Mesendoderm (in vitro differentiated cells): ENCODE data around the gene CDH8.
A peak's percentile ranks its signal among the peaks of the same experiment; 100 is the strongest.

Experiments used
- DNase-seq: peaks from one replicate; pipeline ENCODE4 v3.0.0; 2013
- H2AK5ac ChIP-seq: 2 replicates; pipeline ENCODE4 v1.6.1; 2013; ENCODE audit warnings: low read length, inconsistent platforms
- H2BK120ac ChIP-seq: 2 replicates; pipeline ENCODE4 v1.6.1; 2013; ENCODE audit warnings: low read depth, mild to moderate bottlenecking, low read length, moderate library complexity, mixed read lengths
- H2BK15ac ChIP-seq: replicated peaks from 2 replicates; pipeline ENCODE4 v1.6.1; 2013; ENCODE audit warnings: low read depth, mild to moderate bottlenecking, moderate library complexity
- H2BK5ac ChIP-seq: 2 replicates; pipeline ENCODE4 v1.6.1; 2013; ENCODE audit warnings: low read length, inconsistent platforms
- H3K18ac ChIP-seq: 2 replicates; pipeline ENCODE4 v1.6.1; 2013; ENCODE audit warnings: mild to moderate bottlenecking, low read length, mixed read lengths
- H3K23ac ChIP-seq: one replicate; pipeline ENCODE4 v1.6.1; 2013; ENCODE audit warnings: low read length
- H3K27ac ChIP-seq: 2 replicates; pipeline ENCODE4 v1.5.1; 2013; ENCODE audit warnings: low read depth, mild to moderate bottlenecking, inconsistent platforms, low read length, moderate library complexity
- H3K27me3 ChIP-seq: 2 replicates; pipeline ENCODE4 v1.6.1; 2013; ENCODE audit warnings: low read length, control low read depth, mild to moderate bottlenecking, inconsistent platforms; ENCODE audit not compliant: insufficient read depth, poor library complexity
- H3K36me3 ChIP-seq: 2 replicates; pipeline ENCODE4 v1.6.1; 2013; ENCODE audit warnings: low read length, inconsistent platforms; ENCODE audit not compliant: control insufficient read depth, insufficient read depth
- H3K4ac ChIP-seq: one replicate; pipeline ENCODE4 v1.6.1; 2013; ENCODE audit warnings: low read depth, mild to moderate bottlenecking, low read length, moderate library complexity
- H3K4me1 ChIP-seq: 2 replicates; pipeline ENCODE4 v1.6.1; 2013; ENCODE audit warnings: low read depth, low read length, inconsistent platforms; ENCODE audit not compliant: control insufficient read depth
- H3K4me2 ChIP-seq: 2 replicates; pipeline ENCODE4 v1.6.1; 2013; ENCODE audit warnings: low read length
- H3K4me3 ChIP-seq: 2 replicates; pipeline ENCODE4 v1.5.1; 2013; ENCODE audit warnings: mild to moderate bottlenecking, low read length
- H3K56ac ChIP-seq: one replicate; pipeline ENCODE4 v1.6.1; 2013; ENCODE audit warnings: low read length
- H3K79me1 ChIP-seq: 2 replicates; pipeline ENCODE4 v1.6.1; 2013; ENCODE audit warnings: low read length, inconsistent platforms
- H3K79me2 ChIP-seq: 2 replicates; pipeline ENCODE4 v1.6.1; 2013; ENCODE audit warnings: mild to moderate bottlenecking, low read length; ENCODE audit not compliant: control insufficient read depth, insufficient read depth
- H3K9ac ChIP-seq: 2 replicates; pipeline ENCODE4 v1.6.1; 2013; ENCODE audit warnings: low read length, inconsistent platforms
- H4K5ac ChIP-seq: one replicate; pipeline ENCODE4 v1.6.1; 2013; ENCODE audit warnings: low read length
- H4K8ac ChIP-seq: one replicate; pipeline ENCODE4 v1.6.1; 2013; ENCODE audit warnings: low read depth, mild to moderate bottlenecking, control low read depth, low read length, moderate library complexity
- WGBS: extraction: QIAGEN DNeasy Blood & Tissue Kit; methylation state at CpG from one replicate; pipeline ENCODE4 v1.1.7; 2013; ENCODE audit warnings: low lambda C conversion rate, missing lambda C conversion rate; ENCODE audit not compliant: insufficient coverage; ENCODE audit errors: extremely low coverage; 5-methylcytosine and 5-hydroxymethylcytosine counted together

CDH8 gene

DNA sequence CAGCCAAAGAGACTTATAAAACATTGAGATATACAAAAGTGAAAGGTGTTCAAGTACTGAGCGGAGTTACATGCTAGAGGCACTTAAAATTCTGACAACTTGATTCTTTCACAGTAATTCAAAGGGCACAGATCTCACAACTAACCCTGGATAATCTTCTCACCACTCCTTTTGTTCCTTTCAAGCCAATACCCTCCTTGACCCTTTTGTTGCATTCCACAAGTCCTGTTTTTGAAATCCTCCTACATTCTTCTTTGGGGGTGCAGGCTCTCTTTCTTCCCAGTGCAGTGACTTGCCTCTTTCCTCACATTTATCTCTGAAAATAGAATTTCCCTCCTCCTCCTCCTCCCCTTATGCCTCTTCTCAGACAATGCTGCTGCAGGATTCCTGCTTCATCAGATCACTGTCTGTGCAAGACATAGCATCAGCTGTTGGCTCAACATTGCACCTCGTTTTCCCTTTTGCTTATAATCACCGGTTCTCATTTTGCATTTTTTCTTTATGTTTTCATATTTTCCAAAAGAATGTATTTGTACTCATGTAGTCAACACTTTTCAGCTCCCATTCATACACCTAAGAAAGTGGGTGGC is 199.3 kb downstream of the CDH8 start:
- Histone ChIP-seq H2BK15ac (no peak overlapping the region), H3K9ac (no peak overlapping the region), H3K18ac (no peak overlapping the region), H4K5ac (no peak overlapping the region), H4K8ac (no peak overlapping the region), H3K79me2 (no peaks in the 10 kb centered on the region), H2AK5ac (no peak overlapping the region), H3K23ac (no peak overlapping the region), H3K4me3 (no peak overlapping the region), H3K4ac (no peak overlapping the region), H3K79me1 (no peaks in the 10 kb centered on the region), H3K36me3 (no peaks in the 10 kb centered on the region), H3K56ac (no peak overlapping the region), H3K4me2 (no peak overlapping the region), H2BK120ac (no peak overlapping the region), H3K4me1 (peaks cover 7% of the 10 kb centered on the region), H3K27ac (no peak overlapping the region), H2BK5ac (no peak overlapping the region), H3K27me3 (no peaks in the 10 kb centered on the region)
- DNase-seq = peak; percentile 53
- WGBS = no CpG with 5 or more reads among the region's 3 CpGs

- no peak overlapping the region for H3K18ac ChIP-seq
- 100% methylated on average over 1 of the region's 2 CpGs for WGBS
- H3K4me1 ChIP-seq = peaks cover 7% of the 10 kb centered on the region
These were observed 202.2 kb downstream of the CDH8 start for GRCh38 chr16:61834082-61834481.

DNA sequence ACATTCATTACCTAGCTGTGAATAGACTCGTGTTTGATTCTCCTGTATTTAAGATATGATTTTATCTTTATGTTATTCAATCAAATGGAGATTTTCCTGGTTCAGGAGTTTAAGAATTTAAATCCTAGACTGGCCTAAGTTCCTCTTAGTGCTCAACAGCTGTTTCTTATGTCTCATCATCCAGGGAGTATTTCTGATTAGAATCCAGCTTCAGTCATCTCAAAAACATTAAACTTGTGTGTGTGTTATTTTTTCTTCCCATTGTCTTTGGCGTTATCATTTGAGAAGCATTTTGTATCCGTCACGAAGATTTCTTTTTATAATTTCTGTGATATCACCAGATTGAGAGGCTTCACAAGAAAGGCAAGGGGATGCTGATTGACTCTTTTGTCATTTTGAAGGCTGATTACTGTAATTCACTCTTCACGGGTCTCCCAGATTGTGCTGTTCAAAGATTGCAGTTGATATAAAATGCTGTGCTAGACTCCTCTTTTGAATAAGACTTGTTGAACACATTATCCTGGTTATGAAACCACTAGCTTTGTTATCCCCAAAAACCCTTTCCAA is 204.8 kb downstream of the CDH8 start:
- H4K5ac ChIP-seq = no peak overlapping the region
- no peaks in the 10 kb centered on the region for H3K36me3 ChIP-seq
- H3K4me2 ChIP-seq = no peak overlapping the region
- no peak overlapping the region for H2BK5ac ChIP-seq
- H3K56ac ChIP-seq = no peak overlapping the region
- no peak for DNase-seq
- H4K8ac ChIP-seq = no peak overlapping the region
- no peak overlapping the region for H3K4me3 ChIP-seq
- H3K27me3 ChIP-seq = no peaks in the 10 kb centered on the region
- H3K23ac ChIP-seq = no peak overlapping the region
- no peaks in the 10 kb centered on the region for H3K4me1 ChIP-seq
- H2AK5ac ChIP-seq = no peak overlapping the region
- H3K18ac ChIP-seq = no peak overlapping the region
- no peak overlapping the region for H3K9ac ChIP-seq
- H3K27ac ChIP-seq = no peak overlapping the region
- no peak overlapping the region for H2BK120ac ChIP-seq
- no peak overlapping the region for H2BK15ac ChIP-seq
- no peaks in the 10 kb centered on the region for H3K79me1 ChIP-seq
- H3K79me2 ChIP-seq = no peaks in the 10 kb centered on the region
- no peak overlapping the region for H3K4ac ChIP-seq
- no CpG with 5 or more reads among the region's 5 CpGs for WGBS

More at GRCh38 chr16:61834082-61834481, 202.2 kb downstream of the CDH8 start:
- Histone ChIP-seq H2BK120ac (no peak overlapping the region), H3K56ac (no peak overlapping the region), H3K23ac (no peak overlapping the region), H3K4me2 (no peak overlapping the region), H2BK15ac (no peak overlapping the region), H2BK5ac (no peak overlapping the region), H2AK5ac (no peak overlapping the region), H3K27ac (no peak overlapping the region), H3K36me3 (no peaks in the 10 kb centered on the region), H3K79me2 (no peaks in the 10 kb centered on the region), H3K4me3 (no peak overlapping the region), H4K5ac (no peak overlapping the region), H3K9ac (no peak overlapping the region), H3K27me3 (no peaks in the 10 kb centered on the region), H4K8ac (no peak overlapping the region), H3K4ac (no peak overlapping the region), H3K79me1 (no peaks in the 10 kb centered on the region)
- DNase-seq = no peak

DNA sequence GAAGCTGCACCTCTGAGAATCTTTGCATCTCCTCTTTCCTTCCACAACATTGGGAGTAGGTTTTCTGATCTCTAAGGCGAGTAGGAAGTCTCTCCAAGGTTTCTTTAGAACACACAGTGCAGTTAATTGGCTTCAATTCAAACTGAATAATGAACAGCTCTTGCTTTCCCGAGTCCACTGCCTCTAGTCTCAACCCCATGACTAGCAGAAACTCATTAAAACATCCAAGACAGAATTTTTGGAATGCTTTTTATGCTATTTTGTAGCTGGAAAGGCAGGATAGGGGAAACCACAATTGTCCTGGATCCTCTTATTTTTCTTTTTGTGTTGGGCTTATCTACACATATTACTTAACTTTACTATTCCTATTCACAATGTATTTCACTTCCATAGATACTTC is 206.6 kb downstream of the CDH8 start:
- Histone ChIP-seq H3K9ac (no peak overlapping the region), H3K23ac (no peak overlapping the region), H2BK120ac (no peak overlapping the region), H3K79me2 (no peaks in the 10 kb centered on the region), H3K18ac (no peak overlapping the region), H3K79me1 (no peaks in the 10 kb centered on the region), H3K4me1 (no peaks in the 10 kb centered on the region), H4K8ac (no peak overlapping the region), H2AK5ac (no peak overlapping the region), H3K56ac (no peak overlapping the region), H3K4me2 (no peak overlapping the region), H3K27me3 (no peaks in the 10 kb centered on the region), H3K36me3 (no peaks in the 10 kb centered on the region), H3K27ac (no peak overlapping the region), H3K4ac (no peak overlapping the region), H2BK5ac (no peak overlapping the region), H3K4me3 (no peak overlapping the region), H4K5ac (no peak overlapping the region), H2BK15ac (no peak overlapping the region)
- DNase-seq = no peak
- WGBS = no CpG with 5 or more reads among the region's 2 CpGs

DNA sequence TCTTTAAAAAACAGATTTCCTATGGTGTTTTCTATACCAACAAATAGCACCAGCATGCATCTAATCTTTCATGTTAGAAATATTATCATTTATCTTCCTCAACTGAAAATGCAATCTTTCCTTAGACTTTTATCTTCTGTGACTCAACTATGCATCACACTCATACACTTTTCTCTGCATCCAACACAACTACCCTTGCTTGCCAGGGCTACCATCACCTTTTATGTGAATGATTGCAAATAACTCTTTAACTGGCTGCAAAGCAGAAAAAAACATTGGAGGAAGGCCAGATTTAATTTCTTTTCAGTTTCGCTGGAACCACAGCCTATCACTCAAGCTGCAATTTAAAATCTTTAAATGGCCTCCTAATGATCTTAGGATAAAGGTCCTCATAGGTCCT is 212.9 kb downstream of the CDH8 start:
- no peak overlapping the region for H3K4me2 ChIP-seq
- H3K4ac ChIP-seq = no peak overlapping the region
- H3K27ac ChIP-seq = no peak overlapping the region
- H2BK120ac ChIP-seq = no peak overlapping the region
- H2AK5ac ChIP-seq = no peak overlapping the region
- no CpG with 5 or more reads among the region's 1 CpG for WGBS
- H3K36me3 ChIP-seq = no peaks in the 10 kb centered on the region
- H4K8ac ChIP-seq = no peak overlapping the region
- H4K5ac ChIP-seq = no peak overlapping the region
- H3K23ac ChIP-seq = no peak overlapping the region
- no peak overlapping the region for H3K18ac ChIP-seq
- H3K79me2 ChIP-seq = no peaks in the 10 kb centered on the region
- no peaks in the 10 kb centered on the region for H3K4me1 ChIP-seq
- no peak overlapping the region for H2BK5ac ChIP-seq
- no peaks in the 10 kb centered on the region for H3K27me3 ChIP-seq
- no peak for DNase-seq
- H3K9ac ChIP-seq = no peak overlapping the region
- no peak overlapping the region for H2BK15ac ChIP-seq
- H3K56ac ChIP-seq = no peak overlapping the region
- H3K4me3 ChIP-seq = no peak overlapping the region
- H3K79me1 ChIP-seq = no peaks in the 10 kb centered on the region

DNA sequence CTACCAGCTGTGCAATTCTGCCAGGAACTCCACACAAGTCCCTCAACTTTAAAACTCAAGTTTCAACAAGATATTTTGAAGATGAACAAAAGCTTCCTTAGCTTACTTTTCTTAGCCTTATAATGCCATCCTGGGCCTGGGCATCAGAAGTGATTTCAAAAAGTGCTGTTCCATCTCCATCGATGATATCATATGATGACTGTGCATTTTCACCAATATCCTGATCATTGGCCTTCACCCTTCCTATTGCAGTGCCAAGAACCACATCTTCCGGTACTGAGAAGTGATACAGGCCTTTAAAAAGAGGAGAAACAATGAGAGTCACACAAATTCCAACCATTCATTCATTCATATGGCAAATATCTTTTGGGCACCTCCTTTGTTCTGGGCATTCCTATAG is 215.4 kb downstream of the CDH8 start:
- Histone ChIP-seq H4K5ac (no peak overlapping the region), H3K9ac (no peak overlapping the region), H3K23ac (no peak overlapping the region), H3K4me1 (no peaks in the 10 kb centered on the region), H3K27me3 (no peaks in the 10 kb centered on the region), H3K56ac (no peak overlapping the region), H3K27ac (no peak overlapping the region), H2BK15ac (no peak overlapping the region), H2AK5ac (no peak overlapping the region), H3K4me2 (no peak overlapping the region), H3K18ac (no peak overlapping the region), H2BK120ac (no peak overlapping the region), H3K79me2 (no peaks in the 10 kb centered on the region), H3K36me3 (no peaks in the 10 kb centered on the region), H4K8ac (no peak overlapping the region), H3K4ac (no peak overlapping the region), H3K4me3 (no peak overlapping the region), H2BK5ac (no peak overlapping the region), H3K79me1 (no peaks in the 10 kb centered on the region)
- no peak for DNase-seq
- no CpG with 5 or more reads among the region's 2 CpGs for WGBS
